Mesenchymal stem cell (in vitro differentiated cells and primary cell): ENCODE data around the gene GLCE.
A peak's percentile ranks its signal among the peaks of the same experiment; 100 is the strongest.

ENCODE experiments used
- DNase-seq: peaks from one replicate; pipeline ENCODE4 v3.0.0-alpha.2; 2013
- H2AFZ ChIP-seq: one replicate; pipeline ENCODE4 v1.6.1; 2013; ENCODE audit warnings: low read depth, mild to moderate bottlenecking, control low read depth, inconsistent platforms, low read length, moderate library complexity
- H2AK5ac ChIP-seq: 2 replicates; pipeline ENCODE4 v1.6.1; 2013; ENCODE audit warnings: low read length, moderate library complexity, mild to moderate bottlenecking, inconsistent platforms; ENCODE audit not compliant: severe bottlenecking
- H2BK120ac ChIP-seq: one replicate; pipeline ENCODE4 v1.6.1; 2013; ENCODE audit warnings: low read depth, mild to moderate bottlenecking, inconsistent platforms, low read length, moderate library complexity
- H2BK12ac ChIP-seq, 2 experiments: one replicate each; pipeline ENCODE4 v1.6.1; 2013; ENCODE audit warnings: inconsistent platforms in 2 of 2, low read length in 2 of 2, mild to moderate bottlenecking in 2 of 2, moderate library complexity in 2 of 2, control low read depth in 1 of 2
- H2BK15ac ChIP-seq: one replicate; pipeline ENCODE4 v1.6.1; 2013; ENCODE audit warnings: mild to moderate bottlenecking, low read depth, inconsistent platforms; ENCODE audit not compliant: poor library complexity, severe bottlenecking
- H2BK5ac ChIP-seq: 2 replicates; pipeline ENCODE4 v1.6.1; 2013; ENCODE audit warnings: low read depth, mild to moderate bottlenecking, low read length, control low read depth, inconsistent platforms; ENCODE audit not compliant: poor library complexity, severe bottlenecking
- H3K14ac ChIP-seq, 2 experiments: one replicate each; pipeline ENCODE4 v1.6.1; 2013; ENCODE audit warnings: inconsistent platforms in 2 of 2, low read length in 2 of 2, control low read depth in 1 of 2, mild to moderate bottlenecking in 1 of 2, moderate library complexity in 1 of 2
- H3K18ac ChIP-seq, 2 experiments: one replicate each; pipeline ENCODE4 v1.6.1; 2013; ENCODE audit warnings: inconsistent platforms in 2 of 2, low read length in 2 of 2, control low read depth in 1 of 2, low read depth in 1 of 2, mild to moderate bottlenecking in 1 of 2
- H3K23ac ChIP-seq, 2 experiments: one replicate each; pipeline ENCODE4 v1.6.1; 2013; ENCODE audit warnings: inconsistent platforms in 2 of 2, low read length in 2 of 2, mild to moderate bottlenecking in 2 of 2, moderate library complexity in 2 of 2, control low read depth in 1 of 2
- H3K27ac ChIP-seq: 2 replicates; pipeline ENCODE4 v1.5.1; 2013; ENCODE audit warnings: mild to moderate bottlenecking, moderate library complexity, low read length, control low read depth, inconsistent platforms; ENCODE audit not compliant: poor library complexity, severe bottlenecking
- H3K27me3 ChIP-seq, 2 experiments: 2 replicates each; pipeline versions ENCODE4 v1.6.1 to v1.7.0; 2013; ENCODE audit warnings: low read length in 2 of 2, mild to moderate bottlenecking in 2 of 2, moderate library complexity in 2 of 2, control low read depth in 1 of 2, inconsistent platforms in 1 of 2; ENCODE audit not compliant: control insufficient read depth in 1 of 2, insufficient read depth in 1 of 2
- H3K36me3 ChIP-seq, 2 experiments: 2 replicates each; pipeline versions ENCODE4 v1.6.1 to v1.7.0; 2013; ENCODE audit warnings: low read length in 2 of 2, control low read depth in 1 of 2, inconsistent platforms in 1 of 2, low read depth in 1 of 2, mild to moderate bottlenecking in 1 of 2; ENCODE audit not compliant: insufficient read depth in 2 of 2, control insufficient read depth in 1 of 2
- H3K4ac ChIP-seq, 2 experiments: one replicate each; pipeline ENCODE4 v1.6.1; 2013; ENCODE audit warnings: inconsistent platforms in 2 of 2, low read length in 2 of 2, mild to moderate bottlenecking in 2 of 2, moderate library complexity in 2 of 2, control low read depth in 1 of 2, low read depth in 1 of 2
- H3K4me1 ChIP-seq: 2 replicates; pipeline ENCODE4 v1.6.1; 2013; ENCODE audit warnings: low read depth, low read length, control low read depth; ENCODE audit not compliant: control insufficient read depth, insufficient read depth
- H3K4me2 ChIP-seq: 2 replicates; pipeline ENCODE4 v1.6.1; 2013; ENCODE audit warnings: low read length, mild to moderate bottlenecking, inconsistent platforms; ENCODE audit not compliant: poor library complexity, severe bottlenecking
- H3K4me3 ChIP-seq, 2 experiments: 2 replicates each; pipeline versions ENCODE4 v1.5.1 to v1.7.0; 2013; ENCODE audit warnings: low read length in 2 of 2, mild to moderate bottlenecking in 2 of 2, control low read depth in 1 of 2, low read depth in 1 of 2; ENCODE audit not compliant: insufficient read depth in 1 of 2
- H3K79me1 ChIP-seq: replicated peaks from 2 replicates; pipeline ENCODE4 v1.6.1; 2013; ENCODE audit warnings: mild to moderate bottlenecking, control low read depth, low read length, inconsistent platforms; ENCODE audit not compliant: poor library complexity, severe bottlenecking
- H3K9ac ChIP-seq: 2 replicates; pipeline ENCODE4 v1.7.0; 2013; ENCODE audit warnings: mild to moderate bottlenecking, low read length, moderate library complexity
- H3K9me3 ChIP-seq: 2 replicates; pipeline ENCODE4 v1.7.0; 2013; ENCODE audit warnings: mild to moderate bottlenecking, low read length; ENCODE audit not compliant: control insufficient read depth
- H4K8ac ChIP-seq: one replicate; pipeline ENCODE4 v1.6.1; 2013; ENCODE audit warnings: inconsistent platforms, mild to moderate bottlenecking, low read length, moderate library complexity
- H4K91ac ChIP-seq: one replicate; pipeline ENCODE4 v1.6.1; 2013; ENCODE audit warnings: mild to moderate bottlenecking, low read length, inconsistent platforms
- WGBS: methylation state at CpG from one replicate; pipeline ENCODE4 v1.1.7; 2013; ENCODE audit warnings: mixed read lengths; 5-methylcytosine and 5-hydroxymethylcytosine counted together

GLCE gene

GRCh38 chr15:69225355-69226022, 65.1 kb downstream of the GLCE start:
- no peak overlapping the region for H2AFZ ChIP-seq
- no peak overlapping the region for H3K14ac ChIP-seq
- no peak overlapping the region for H2BK15ac ChIP-seq
- no peak overlapping the region for H3K4ac ChIP-seq
- no peaks in the 10 kb centered on the region for H3K27me3 ChIP-seq
- no peaks in the 10 kb centered on the region for H3K9me3 ChIP-seq
- peaks cover 4 to 6% of the 10 kb centered on the region in 2 experiments for H3K36me3 ChIP-seq
- H3K9ac ChIP-seq: no peak overlapping the region
- no peak overlapping the region for H3K27ac ChIP-seq
- no peak overlapping the region for H3K4me3 ChIP-seq
- no peak overlapping the region for H4K8ac ChIP-seq
- no peak overlapping the region for H4K91ac ChIP-seq
- H3K4me2 ChIP-seq: no peak overlapping the region
- H2BK12ac ChIP-seq: no peak overlapping the region
- H3K18ac ChIP-seq: no peak overlapping the region
- no peak overlapping the region for H3K23ac ChIP-seq
- peak; percentile 52 for DNase-seq
- 38% methylated on average over 1 of the region's 2 CpGs for WGBS
- peaks cover 3% of the 10 kb centered on the region for H3K79me1 ChIP-seq
- no peaks in the 10 kb centered on the region for H3K4me1 ChIP-seq
- no peak overlapping the region for H2BK120ac ChIP-seq
- no peak overlapping the region for H2AK5ac ChIP-seq
- H2BK5ac ChIP-seq: no peak overlapping the region

DNA sequence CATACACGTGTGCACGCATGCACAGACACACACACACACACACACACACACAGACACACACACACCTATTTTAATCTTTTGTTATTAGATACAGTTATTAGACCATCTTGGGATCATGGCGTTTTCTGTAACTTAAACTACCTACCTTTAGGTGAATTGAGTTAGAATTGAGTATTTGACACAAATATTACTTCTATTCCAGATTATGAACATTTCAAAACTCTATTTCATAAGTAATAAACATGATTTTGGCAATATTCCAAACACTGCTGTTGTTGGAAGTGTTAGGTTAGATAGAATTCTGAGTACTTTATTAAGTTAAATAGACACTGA, 65.6 kb downstream of the GLCE start:
- Histone ChIP-seq H3K4me2 (no peak overlapping the region), H3K18ac (no peak overlapping the region), H3K23ac (no peak overlapping the region), H2AFZ (no peak overlapping the region), H3K14ac (no peak overlapping the region), H3K36me3 (peaks cover 4 to 6% of the 10 kb centered on the region in 2 experiments), H3K27me3 (no peaks in the 10 kb centered on the region), H3K4me1 (no peaks in the 10 kb centered on the region), H3K79me1 (peaks cover 3% of the 10 kb centered on the region), H2BK5ac (no peak overlapping the region), H2BK120ac (no peak overlapping the region), H2BK12ac (no peak overlapping the region), H2BK15ac (no peak overlapping the region), H4K8ac (no peak overlapping the region), H3K27ac (no peak overlapping the region), H2AK5ac (no peak overlapping the region), H3K9me3 (no peaks in the 10 kb centered on the region), H3K9ac (no peak overlapping the region), H4K91ac (no peak overlapping the region), H3K4me3 (no peak overlapping the region), H3K4ac (no peak overlapping the region)
- 50% methylated on average over 2 of the region's 3 CpGs for WGBS
- DNase-seq: no peak

- no peak overlapping the region for H3K18ac ChIP-seq
- H3K9ac ChIP-seq: no peak overlapping the region
- no peak overlapping the region for H3K4me2 ChIP-seq
- H2BK120ac ChIP-seq: no peak overlapping the region
- H3K23ac ChIP-seq: no peak overlapping the region
- H2AFZ ChIP-seq: no peak overlapping the region
- no peak overlapping the region for H3K14ac ChIP-seq
- no peak overlapping the region for H3K27ac ChIP-seq
- WGBS: 84% methylated on average over 4 of the region's 4 CpGs
- no peak overlapping the region for H2BK12ac ChIP-seq
- H3K36me3 ChIP-seq: peaks cover 0 to 6% of the 10 kb centered on the region in 2 experiments
- no peak overlapping the region for H4K8ac ChIP-seq
- no peaks in the 10 kb centered on the region for H3K9me3 ChIP-seq
- no peak overlapping the region for H3K4me3 ChIP-seq
- no peak overlapping the region for H2BK15ac ChIP-seq
- no peaks in the 10 kb centered on the region for H3K79me1 ChIP-seq
- no peak overlapping the region for H2BK5ac ChIP-seq
- no peak overlapping the region for H3K4ac ChIP-seq
- no peak overlapping the region for H4K91ac ChIP-seq
- no peaks in the 10 kb centered on the region for H3K4me1 ChIP-seq
- DNase-seq: peak; percentile 24
- no peak overlapping the region for H2AK5ac ChIP-seq
- no peaks in the 10 kb centered on the region for H3K27me3 ChIP-seq
These were observed 71.7 kb downstream of the GLCE start for GRCh38 chr15:69232144-69232543.

DNA sequence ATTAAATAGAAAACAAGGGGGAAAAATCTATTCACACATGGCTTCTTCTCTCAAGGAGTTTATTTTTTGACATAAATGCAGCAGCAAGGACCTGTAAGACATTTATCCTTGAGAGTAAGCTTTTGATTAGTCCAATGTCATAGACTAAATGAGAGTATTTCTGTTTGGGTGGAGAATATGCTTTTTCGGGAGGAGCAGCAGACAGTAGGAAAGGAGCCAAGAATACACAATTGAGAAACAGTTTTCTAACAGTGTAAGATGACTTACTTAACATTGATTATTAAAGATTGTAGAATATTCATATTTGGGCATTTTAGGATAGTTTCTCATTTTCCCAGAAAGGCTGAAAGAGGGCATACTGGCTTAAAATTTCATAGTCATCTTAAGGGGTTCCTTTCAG, 72.3 kb downstream of the GLCE start:
- Histone ChIP-seq H3K14ac (no peak overlapping the region), H3K27me3 (no peaks in the 10 kb centered on the region), H2BK12ac (no peak overlapping the region), H2BK15ac (no peak overlapping the region), H2AK5ac (no peak overlapping the region), H3K18ac (no peak overlapping the region), H3K4ac (no peak overlapping the region), H3K4me2 (no peak overlapping the region), H4K8ac (no peak overlapping the region), H3K36me3 (peaks cover 0 to 6% of the 10 kb centered on the region in 2 experiments), H3K9ac (no peak overlapping the region), H3K9me3 (no peaks in the 10 kb centered on the region), H3K4me3 (no peak overlapping the region), H3K79me1 (no peaks in the 10 kb centered on the region), H4K91ac (no peak overlapping the region), H2BK120ac (no peak overlapping the region), H2BK5ac (no peak overlapping the region), H3K4me1 (no peaks in the 10 kb centered on the region), H3K23ac (no peak overlapping the region), H3K27ac (no peak overlapping the region), H2AFZ (no peak overlapping the region)
- no peak for DNase-seq
- WGBS: 100% methylated on average over 1 of the region's 1 CpG
